HG03378 (cell line): Measurements from ENCODE around the gene PLA2G12A.
A peak's percentile ranks its signal among the peaks of the same experiment; 100 is the strongest.

Source experiments
- ATAC-seq: cut with Tn5 transposase; IDR thresholded peaks from one replicate; pipeline ENCODE4 v1.9.1; 2021; ENCODE audit warnings: mild to moderate bottlenecking, moderate library complexity; ENCODE audit not compliant: unreplicated experiment

PLA2G12A gene

DNA sequence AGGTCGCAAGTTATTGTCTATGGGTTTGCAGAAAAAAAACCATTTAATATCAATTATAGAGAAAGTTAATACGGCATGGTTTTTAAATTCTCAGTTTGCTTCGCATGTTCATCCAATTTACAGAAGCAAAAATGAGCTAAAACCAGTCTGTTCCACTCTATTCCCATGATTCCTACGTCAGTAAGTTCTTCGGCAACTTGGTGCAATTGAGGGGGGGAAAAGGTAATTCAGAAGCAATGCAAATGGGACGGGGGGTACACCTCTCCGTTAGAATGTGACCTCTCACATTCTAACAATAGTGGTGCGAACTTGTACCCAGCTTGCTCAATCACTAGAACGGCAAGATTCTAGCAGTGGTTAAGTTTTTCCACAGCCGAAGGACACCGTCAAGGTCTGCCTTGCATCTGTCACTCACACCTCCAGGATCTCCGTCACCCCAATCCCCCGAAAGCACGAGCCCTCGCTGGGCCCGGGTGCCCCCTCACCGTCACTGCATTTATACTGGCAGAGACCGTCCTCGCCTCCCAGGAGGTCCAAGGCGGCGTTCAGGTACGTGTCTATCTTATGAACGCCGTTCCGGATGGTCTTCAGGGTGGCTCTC, 653 bp downstream of the PLA2G12A start:
- no peak for ATAC-seq

DNA sequence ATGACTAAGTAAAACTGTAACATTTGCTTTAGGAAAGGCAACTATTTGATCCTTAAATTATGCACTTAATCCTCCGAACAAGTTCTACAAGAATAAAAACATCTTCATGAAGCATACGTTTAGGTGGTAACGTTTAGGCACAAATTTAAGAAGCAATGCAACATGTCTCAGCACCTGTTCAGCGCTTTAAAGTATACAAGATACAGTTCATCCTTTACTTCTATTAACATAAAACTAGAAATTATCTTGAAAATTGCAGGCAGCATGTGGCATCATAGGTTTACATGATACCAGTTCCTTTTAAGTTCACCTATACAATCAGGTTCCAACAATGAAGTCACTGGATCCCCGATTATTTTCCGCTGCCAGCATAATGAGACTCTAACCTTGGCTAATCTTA, 1.5 kb downstream of the PLA2G12A start:
- no peak for ATAC-seq

DNA sequence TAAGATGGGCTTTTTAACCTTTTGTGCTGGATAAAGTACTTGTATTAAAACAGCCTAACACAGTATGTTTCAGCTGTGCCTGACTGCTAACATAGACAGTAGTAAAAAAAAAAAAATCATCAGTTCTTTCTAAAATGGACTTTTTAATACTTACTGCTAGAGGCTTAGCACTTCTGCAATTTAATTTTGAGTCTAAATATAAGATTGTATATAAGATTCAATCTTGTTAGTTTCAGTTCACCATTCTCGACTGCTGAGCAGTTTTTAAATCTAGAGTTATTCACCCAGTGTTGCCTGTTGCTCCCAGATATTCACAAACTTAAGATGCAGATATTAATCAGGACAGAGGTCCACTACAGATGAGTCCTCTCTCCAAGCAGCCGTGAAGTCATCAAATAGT, 6.8 kb downstream of the PLA2G12A start:
- ATAC-seq, result no peak

DNA sequence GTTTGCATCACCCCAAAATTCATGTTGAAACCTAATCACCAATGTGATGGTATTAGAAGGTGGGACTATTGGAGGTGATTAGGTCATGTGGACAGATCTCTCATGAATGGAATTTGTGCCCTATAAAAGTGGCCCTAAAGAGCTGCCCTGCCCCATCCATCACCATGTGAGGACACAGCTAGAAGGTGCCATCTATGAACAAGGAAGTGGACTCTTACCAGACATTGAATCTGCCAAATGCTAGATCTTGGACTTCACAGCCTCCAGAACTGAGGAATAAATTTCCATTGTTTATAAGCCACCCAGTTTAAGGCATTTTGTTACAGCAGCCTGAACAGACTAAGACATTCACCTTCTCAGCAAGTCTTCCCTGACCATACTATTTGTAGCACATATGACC, 7.5 kb downstream of the PLA2G12A start:
- no peak for ATAC-seq

DNA sequence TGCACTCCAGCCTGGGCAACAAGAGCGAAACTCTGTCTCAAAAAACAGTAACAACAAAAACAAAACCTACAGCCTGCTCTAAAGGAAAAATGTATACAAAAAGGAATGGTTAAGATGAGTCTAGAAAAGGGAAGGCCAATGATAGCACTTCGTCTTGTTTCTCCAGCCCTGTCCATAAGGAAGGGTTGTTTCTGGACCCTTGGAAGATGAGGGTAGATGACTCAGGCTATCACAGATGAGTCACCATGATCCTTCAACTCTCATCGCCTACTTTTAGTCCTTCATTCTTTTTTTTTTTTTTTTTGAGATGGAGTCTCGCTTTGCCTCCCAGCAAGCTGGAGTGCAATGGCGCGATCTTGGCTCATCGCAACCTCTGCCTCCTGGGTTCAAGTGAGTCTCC, 8.8 kb downstream of the PLA2G12A start:
- ATAC-seq, result no peak

DNA sequence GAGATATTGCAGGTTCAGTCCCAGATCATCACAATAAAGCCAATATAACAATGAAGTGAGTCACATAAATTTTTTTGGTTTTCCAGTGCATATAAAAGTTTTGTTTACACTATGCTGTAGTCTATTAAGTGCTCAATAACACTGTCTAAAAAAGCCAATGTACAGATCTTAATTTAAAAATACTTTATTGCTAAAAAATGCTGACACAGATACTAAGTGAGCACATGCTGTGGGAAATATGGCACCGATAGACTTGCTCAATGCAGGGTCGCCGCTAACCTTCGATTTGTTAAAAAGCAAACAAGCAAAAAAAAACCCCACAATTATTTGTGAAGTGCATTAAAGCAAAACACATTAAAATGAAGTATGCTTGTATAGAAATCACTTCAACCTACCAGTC, 10.3 kb downstream of the PLA2G12A start:
- ATAC-seq, result no peak

DNA sequence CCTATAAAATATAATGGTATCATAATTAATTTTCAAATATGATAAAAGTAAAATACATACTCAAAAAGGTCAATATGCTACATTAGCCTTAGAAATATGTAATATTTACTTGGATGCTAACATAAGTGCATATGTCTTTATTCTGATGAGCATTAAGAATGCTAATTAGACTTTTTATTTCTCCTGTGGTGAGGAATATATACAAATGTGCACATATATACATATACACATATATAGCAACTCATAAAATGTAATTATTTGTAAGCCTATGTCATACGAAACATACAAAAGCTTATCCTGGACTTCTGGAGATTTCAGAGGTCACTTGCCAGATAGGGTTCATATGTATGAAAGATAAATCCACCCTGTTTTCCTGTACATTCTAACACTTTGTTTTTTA, 11.1 kb downstream of the PLA2G12A start:
- no peak for ATAC-seq

DNA sequence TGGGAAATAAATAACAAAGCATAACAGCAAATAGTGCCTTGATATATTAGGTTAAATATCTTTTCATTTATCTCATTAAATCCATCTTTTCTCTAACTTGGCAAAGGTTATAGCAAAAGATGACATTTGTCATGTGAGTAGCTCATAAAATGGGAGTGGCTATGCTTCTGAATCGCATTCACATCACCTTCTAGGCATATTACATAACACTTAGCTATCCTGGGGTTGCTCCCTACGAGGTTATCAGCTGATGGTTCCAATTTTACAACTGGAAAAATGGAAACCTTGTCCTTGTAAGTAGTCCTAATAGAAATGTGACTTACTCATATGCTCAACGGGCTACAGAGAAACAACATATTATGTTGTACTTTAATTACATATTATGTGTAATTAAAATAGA, 16.4 kb downstream of the PLA2G12A start:
- ATAC-seq, result no peak

DNA sequence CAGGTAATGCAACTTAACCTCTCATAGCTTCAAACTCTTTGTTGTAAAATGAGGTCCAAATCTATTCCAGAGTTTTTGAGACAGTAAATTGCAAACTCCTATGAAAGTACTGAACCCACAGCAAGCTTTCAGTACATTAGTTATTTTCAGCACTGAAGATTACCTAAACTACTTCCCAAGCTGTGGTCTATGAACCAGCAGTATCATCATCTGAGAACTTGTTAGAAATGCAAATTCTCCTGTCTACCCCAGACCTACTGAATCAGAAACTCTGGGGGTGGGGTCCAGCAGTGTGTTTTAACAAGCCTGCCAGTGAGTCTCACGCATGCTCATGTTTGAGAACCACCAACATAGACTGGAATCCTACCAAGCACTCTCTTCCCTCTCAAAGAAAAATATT, 20.9 kb downstream of the PLA2G12A start:
- peak; percentile 92 for ATAC-seq

DNA sequence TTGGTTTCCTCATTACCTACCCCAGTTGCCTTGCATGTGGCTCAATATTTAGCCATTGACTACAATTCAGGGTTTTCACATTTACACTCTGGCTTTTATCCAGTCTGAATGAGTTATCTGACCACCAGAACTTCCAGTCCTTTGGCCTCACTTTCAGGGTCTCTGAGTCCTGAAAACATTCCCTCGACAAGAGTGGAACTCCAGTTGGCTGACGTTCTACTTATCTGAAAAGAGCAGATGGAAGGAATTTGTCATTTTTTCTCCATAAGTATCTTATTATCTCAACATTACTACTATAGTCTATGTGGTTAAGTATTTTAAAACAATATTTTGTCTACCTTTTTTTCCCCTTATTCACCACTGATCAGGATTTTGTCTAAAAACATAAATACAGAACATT, 21.4 kb downstream of the PLA2G12A start:
- no peak for ATAC-seq

DNA sequence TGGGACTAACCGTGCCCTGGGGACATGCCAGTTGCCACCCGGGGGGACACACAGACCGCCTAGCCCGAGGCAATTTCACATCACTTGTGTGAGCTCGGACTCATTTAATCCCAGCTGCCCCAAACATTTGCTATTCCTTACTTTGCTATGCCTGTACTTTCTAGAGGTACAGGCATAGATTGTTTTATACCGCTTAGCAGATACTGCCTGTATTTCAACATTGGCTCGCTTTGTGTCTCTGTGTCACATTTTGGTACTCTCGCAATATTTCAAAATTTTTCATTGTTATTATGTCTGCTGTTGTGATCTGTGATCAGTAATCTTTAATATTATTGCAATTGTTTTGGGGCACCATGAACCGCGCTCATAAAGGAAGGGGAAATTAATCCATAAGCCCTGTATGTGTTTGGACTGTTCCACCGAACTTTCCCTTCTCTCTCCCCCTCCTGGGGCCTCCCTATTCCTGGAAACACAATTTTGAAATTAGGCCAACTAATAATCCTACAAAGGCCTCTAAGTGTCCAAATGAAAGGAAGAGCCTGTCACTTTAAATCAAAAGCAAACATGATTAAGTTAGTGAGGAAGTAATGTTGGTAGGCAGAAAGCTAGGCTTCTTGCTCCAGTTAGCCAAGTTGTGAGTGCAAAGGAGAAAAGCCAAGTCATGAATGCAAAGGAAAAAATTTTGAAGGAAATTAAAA, 26.1 kb downstream of the PLA2G12A start:
- ATAC-seq, result no peak

DNA sequence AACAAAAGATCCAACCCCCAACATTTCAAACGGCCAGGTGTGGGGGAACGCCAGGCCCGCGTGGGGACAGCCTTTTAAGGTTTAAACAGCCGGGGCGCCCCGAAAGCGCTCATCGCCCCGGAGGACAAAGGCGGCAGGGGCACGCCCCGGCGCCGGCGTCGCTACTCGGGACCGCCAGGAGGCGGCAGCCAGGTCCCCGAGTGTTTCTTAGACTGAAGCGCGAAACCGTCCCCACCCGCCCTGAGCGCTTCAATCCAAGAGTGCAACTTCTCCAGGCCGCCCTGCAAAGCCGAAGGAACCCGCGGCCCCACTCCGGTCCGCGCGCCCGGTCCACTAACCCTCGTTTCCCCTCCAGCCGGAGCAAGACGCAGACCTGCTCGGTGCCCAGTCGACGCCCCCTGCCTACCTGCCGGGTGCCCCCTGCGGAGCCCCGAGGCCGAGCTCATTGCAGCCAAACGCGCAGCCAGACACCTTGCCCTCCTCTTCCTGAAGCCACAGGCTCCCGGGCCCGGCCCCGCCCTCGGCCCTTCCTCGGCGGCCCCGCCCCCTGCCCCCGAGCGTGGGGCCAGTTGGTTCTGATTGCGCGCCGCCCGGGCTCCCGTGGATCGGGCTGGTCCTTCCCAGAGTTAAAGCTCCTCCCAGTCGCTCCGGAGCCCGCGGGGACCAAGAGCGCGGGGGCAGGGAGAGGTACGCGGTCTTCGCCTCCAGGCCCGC, 26.8 kb downstream of the PLA2G12A start, which contains the start of gene CASP6:
TSS of gene CASP6 (minus strand) at position 496 of the 714 bp plus-strand sequence. CDS start at position 446, 50 bp downstream.
- ATAC-seq, result peak; percentile 63

DNA sequence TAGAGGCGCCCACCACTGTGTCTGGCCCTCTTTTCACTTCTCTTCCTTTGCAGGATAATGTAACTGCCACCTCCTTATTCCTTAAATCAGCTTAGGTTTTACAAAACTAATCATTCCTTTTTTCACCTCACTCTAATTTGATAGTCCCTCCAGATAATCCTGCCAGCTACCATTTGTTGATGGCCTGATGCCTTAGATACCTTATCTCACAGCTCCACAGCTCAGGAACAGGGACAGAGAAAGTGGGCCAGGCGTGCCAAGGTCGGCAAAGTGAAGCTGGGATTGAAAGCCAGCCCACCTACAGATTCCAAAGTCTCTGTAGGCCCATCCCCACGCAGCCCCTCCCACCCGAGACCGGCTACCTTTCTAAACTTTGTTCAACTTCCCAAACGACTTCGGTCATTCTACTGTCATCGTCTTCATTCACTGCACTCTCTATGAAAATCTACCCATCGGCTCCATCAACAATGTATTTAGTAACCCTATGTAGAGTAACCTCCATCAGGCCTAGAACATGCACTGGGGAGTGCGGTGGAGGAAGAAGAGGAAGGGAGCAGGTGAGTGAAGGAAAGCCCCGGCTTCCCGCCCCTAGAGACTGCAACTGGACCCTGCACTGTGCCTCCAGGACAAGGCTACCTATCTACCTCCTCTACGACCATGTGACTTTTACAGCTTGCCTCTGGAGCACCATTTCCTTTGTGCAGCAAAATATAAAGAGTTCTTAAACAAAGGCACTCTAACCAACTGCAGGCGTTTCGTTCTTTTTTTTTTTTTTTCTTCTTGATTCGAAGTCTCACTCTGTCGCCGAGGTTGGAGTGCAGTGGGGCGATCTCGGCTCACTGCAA, 28.1 kb downstream of the PLA2G12A start:
- no peak for ATAC-seq

DNA sequence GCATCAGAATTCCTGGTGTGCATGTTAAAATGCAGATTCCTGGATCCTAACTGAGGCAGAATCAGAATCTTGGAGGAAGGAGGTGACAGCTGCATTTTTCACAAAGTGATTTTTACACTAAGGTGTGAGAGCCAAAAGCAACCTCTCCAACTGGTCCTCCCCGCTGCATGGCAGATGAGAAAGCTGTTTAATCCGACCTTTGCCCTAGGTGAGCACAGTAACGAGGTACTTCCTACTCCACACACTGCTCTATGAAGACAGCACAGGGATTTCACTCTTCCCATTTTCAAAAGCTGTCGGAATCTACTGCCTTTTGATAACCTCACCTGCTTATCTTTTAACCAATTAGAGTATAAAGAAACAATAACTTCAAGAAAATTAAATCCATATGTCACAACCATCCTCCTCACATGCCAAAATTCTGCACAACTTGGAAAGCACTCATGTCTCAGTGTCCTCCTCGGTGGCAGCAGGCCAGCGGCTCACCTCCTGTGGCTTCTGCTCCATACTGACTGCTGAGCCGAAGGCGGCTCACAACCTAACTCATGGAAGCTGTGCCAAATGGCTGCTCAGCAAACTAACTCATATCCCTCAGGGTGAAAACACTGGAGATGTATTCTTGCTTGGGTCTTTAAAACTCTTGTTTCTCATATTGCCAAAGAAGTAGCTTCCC, 30.2 kb downstream of the PLA2G12A start:
- no peak for ATAC-seq

DNA sequence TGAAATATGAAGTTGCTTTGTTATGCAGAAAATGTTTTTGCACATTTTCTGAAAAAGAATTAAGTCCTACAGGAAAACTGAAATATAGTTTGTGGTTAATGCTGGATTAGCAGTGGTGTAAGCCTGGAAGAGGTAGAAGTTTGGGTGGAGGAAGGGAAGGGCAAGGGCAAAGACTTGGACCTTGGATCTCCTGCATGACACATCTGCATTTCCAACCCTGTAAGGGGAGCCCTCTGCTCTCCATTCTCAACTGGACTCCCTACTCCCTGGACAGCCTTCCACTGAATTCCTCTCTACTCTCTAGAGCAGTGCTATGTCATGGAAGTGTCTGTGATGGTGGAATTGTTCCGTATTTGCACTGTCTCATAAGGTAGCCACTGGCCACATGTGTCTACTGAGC, 31.2 kb downstream of the PLA2G12A start:
- no peak for ATAC-seq

DNA sequence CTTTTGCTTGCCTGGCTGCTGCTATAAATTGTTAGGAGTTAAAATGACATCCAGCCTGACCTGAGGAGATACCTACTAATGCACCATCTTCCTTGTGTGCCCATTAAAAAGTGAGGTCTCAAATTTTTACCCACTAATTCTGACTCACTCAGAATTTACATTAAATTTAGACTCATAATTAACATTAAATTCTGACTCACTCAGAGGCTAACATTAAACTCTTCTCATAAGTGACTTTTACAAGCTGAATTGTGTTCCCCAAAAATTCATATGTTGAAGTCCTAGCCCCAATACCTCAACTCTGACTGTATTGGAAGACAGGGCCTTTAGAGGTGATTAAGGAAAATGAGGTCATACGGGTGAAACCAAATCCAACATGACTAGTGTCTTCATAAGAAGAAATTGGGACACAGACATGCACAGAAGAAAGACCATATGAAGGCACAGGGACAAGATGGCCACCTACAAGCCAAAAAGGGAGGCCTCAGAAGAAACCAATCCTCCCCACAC, 38.4 kb downstream of the PLA2G12A start:
- no peak for ATAC-seq

DNA sequence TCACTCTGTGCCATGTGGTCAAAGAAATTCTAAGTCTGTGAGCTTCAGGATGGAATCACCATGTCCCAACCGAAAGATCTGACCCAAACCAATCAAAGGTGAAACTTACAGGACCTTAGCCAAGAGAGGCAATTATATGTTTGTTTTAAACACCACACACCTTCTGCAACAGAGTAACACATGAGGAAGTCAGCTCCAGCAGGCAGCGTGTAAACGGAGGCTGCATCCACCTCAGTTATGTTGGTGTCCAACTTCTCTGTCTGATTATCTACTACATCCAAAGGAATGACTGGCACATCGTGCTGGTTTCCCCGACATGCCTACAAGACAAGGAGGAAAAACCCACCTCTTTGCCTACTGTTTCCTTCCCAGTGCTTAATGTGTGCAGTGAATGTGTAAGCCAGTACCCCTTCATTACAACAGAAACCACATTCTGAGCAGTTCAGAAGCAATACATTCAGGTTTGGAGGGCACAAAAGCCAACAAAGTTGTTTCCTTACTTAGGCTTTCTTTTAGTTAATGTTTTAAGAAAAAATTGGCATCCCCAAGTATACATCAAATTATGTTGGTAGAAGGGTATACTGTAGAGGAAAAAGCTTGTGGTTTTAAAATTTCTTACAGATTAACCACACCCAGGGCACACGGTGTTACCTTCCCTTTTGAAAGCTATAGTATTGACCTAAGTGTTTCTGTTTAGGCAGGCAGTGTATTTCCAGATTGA, 39.0 kb downstream of the PLA2G12A start:
- peak; percentile 97 for ATAC-seq

DNA sequence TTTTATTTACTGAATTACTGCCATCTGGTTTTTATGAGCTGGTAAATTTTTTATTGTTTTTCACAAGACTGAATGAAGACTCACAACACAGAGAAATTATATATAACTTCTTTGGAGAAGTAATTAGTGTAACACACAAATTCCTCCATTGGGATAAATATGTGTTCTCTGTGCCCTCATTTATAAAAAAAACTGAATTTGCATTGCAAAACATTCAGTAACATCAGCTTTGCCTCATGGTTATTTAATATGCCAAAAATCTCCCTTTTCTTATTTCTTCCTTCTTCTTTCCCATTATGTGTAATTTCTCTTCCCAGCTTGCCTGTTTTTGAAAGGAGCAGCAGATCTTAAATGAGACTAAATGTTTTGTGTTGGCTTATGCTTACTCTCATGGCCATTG, 45.1 kb downstream of the PLA2G12A start:
- no peak for ATAC-seq

DNA sequence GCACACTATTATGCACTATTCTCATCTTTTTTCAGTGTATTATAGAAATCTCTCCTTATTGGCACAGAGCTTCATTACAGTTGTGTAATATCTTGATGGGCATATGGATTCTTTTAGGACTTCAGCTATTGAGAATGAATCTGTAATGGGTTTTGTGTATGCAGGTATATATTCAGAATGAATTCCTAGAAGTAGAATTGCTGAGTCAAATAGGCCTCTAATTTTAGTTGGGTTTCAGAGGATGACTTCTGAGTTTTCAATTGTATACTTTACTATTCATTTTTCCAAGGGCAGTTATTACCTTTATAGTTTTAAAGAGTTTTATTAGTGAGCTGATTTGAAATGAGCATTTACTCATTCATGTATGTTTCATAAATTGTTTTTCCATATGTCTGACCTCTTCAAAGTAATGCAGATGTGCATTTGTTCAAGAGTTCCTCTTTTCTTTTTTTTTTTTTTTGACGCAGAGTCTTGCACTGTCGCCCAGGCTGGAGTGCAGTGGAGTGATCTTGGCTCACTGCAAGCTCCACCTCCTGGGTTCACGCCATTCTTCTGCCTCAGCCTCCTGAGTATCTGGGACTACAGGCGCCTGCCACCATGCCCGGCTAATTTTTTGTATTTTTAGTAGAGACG, 46.1 kb downstream of the PLA2G12A start:
- no peak for ATAC-seq
